Measurements from ENCODE around the gene UBE2M. TPM values are rescaled to one million over a fixed set of nuclear protein-coding genes. Genes with fewer than 3 reads are reported as not detected.
"Not testable (repeated sequence)": the region's sequence is repeated elsewhere in the genome, so short reads cannot be mapped to it uniquely, and the experiment has no call there.

UBE2M gene
- total and polyA plus RNA-seq, 2 experiments from 2014 or later = 8.7 to 60.3 TPM

- no peak for DNase-seq
- H3K79me2 ChIP-seq (ENCODE audit: insufficient read depth) = peaks cover 10% of the 10 kb centered on the region
- H3K36me3 ChIP-seq (ENCODE audit: low read depth) = no peaks in the 10 kb centered on the region
- no peaks in the 10 kb centered on the region for H3K27me3 ChIP-seq (replicated peaks; ENCODE audit: insufficient read depth)
- no peaks in the 10 kb centered on the region for H3K9me3 ChIP-seq (ENCODE audit: low read depth)
- no peak overlapping the region for H3K4me2 ChIP-seq (ENCODE audit: unreplicated experiment)
- TF ChIP-seq EZH2phosphoT487 (IDR thresholded peaks at IDR 0.05; ENCODE audit: insufficient read depth, low read depth) (no peak), EZH2 (IDR thresholded peaks at IDR 0.05; ENCODE audit: insufficient read depth, poor library complexity, severe bottlenecking) (no peak)
- H2AFZ ChIP-seq = no peak overlapping the region
- 84 to 86% methylated on average over 8 of the region's 8 CpGs for WGBS, 2 experiments (ENCODE audit: low coverage in 1 of 2, low lambda C conversion rate in 2 of 2, missing lambda C conversion rate in 2 of 2)
- H3K27ac ChIP-seq = no peak overlapping the region
- H3F3A ChIP-seq (ENCODE audit: insufficient read depth) = no peaks in the 10 kb centered on the region
- H4K20me1 ChIP-seq (ENCODE audit: insufficient read depth) = no peaks in the 10 kb centered on the region
- no peaks in the 10 kb centered on the region for H3K4me1 ChIP-seq (ENCODE audit: insufficient read depth)
- in situ Hi-C loops (cut with MboI) = no loop called here
- H3K9me2 ChIP-seq (ENCODE audit: insufficient read depth) = no peaks in the 10 kb centered on the region
- H3K4me3 ChIP-seq = no peak overlapping the region
- H3K9ac ChIP-seq = no peak overlapping the region
These were observed 48.1 kb downstream of the UBE2M start for GRCh38 chr19:58510084-58510862.

GRCh38 chr19:58509731-58510083 is 48.7 kb downstream of the UBE2M start:
- no peak overlapping the region for H3K27ac ChIP-seq
- H3K4me2 ChIP-seq (ENCODE audit: unreplicated experiment) = no peak overlapping the region
- no peaks in the 10 kb centered on the region for H3K4me1 ChIP-seq (ENCODE audit: insufficient read depth)
- WGBS, 2 experiments (ENCODE audit: low coverage in 1 of 2, low lambda C conversion rate in 2 of 2, missing lambda C conversion rate in 2 of 2) = 85% methylated on average over 11 of the region's 11 CpGs
- H3K9me3 ChIP-seq (ENCODE audit: low read depth) = no peaks in the 10 kb centered on the region
- H3K36me3 ChIP-seq (ENCODE audit: low read depth) = no peaks in the 10 kb centered on the region
- TF ChIP-seq EZH2 (IDR thresholded peaks at IDR 0.05; ENCODE audit: insufficient read depth, poor library complexity, severe bottlenecking) (no peak), EZH2phosphoT487 (IDR thresholded peaks at IDR 0.05; ENCODE audit: insufficient read depth, low read depth) (no peak)
- no peaks in the 10 kb centered on the region for H3K9me2 ChIP-seq (ENCODE audit: insufficient read depth)
- peaks cover 4% of the 10 kb centered on the region for H3K79me2 ChIP-seq (ENCODE audit: insufficient read depth)
- in situ Hi-C loops (cut with MboI) = no loop called here
- no peak overlapping the region for H2AFZ ChIP-seq
- no peak for DNase-seq
- no peaks in the 10 kb centered on the region for H4K20me1 ChIP-seq (ENCODE audit: insufficient read depth)
- H3K27me3 ChIP-seq (replicated peaks; ENCODE audit: insufficient read depth) = no peaks in the 10 kb centered on the region
- H3F3A ChIP-seq (ENCODE audit: insufficient read depth) = no peaks in the 10 kb centered on the region
- no peak overlapping the region for H3K9ac ChIP-seq
- H3K4me3 ChIP-seq = no peak overlapping the region

GRCh38 chr19:58507602-58508223 is 50.7 kb downstream of the UBE2M start:
- DNase-seq; H3K9me3 ChIP-seq (ENCODE audit: low read depth); H3K4me2 ChIP-seq (ENCODE audit: unreplicated experiment); H3K79me2 ChIP-seq (ENCODE audit: insufficient read depth); H3K9ac ChIP-seq; in situ Hi-C loops (cut with MboI); H3K4me3 ChIP-seq; H4K20me1 ChIP-seq (ENCODE audit: insufficient read depth); H3K36me3 ChIP-seq (ENCODE audit: low read depth); H3K27ac ChIP-seq; H3K27me3 ChIP-seq (replicated peaks; ENCODE audit: insufficient read depth); H2AFZ ChIP-seq; H3K4me1 ChIP-seq (ENCODE audit: insufficient read depth); H3F3A ChIP-seq (ENCODE audit: insufficient read depth); H3K9me2 ChIP-seq (ENCODE audit: insufficient read depth): not testable (repeated sequence)
- WGBS, 2 experiments (ENCODE audit: low coverage in 1 of 2, low lambda C conversion rate in 2 of 2, missing lambda C conversion rate in 2 of 2) = 69 to 72% methylated on average over 8 of the region's 8 CpGs

Small RNA genes within 50 kb of the gene (microRNA-seq; reads per million reads assigned to microRNA genes)
- not detected for gene MIR6807 (ENCODE audit: borderline number of aligned reads)

Small RNA genes within 50 kb of the gene (small RNA-seq; reads per million reads assigned to genes)
- gene MIR6807 (ENCODE audit: low read depth, low replicate concordance) (not detected), gene RN7SL525P (ENCODE audit: low read depth, low replicate concordance) (not detected)

Other genes starting within 250 kb of the UBE2M start
- gene ZSCAN22, start 231.6 kb downstream of the UBE2M start, total RNA-seq (2014; rRNA removed; shearing (Covaris generic)) = 1.8 and 3.4 TPM in 2 replicates
- gene ZSCAN22, start 231.6 kb downstream of the UBE2M start, polyA plus RNA-seq (2016; fragmentation: Nextera tagmentation; extraction: Ambion mirVana) = 1.5 and 2.1 TPM in 2 replicates
- 22.0 and 63.7 TPM in 2 replicates for gene A1BG, start 205.1 kb downstream of the UBE2M start, total RNA-seq (2014; rRNA removed; shearing (Covaris generic))
- 31.3 and 34.3 TPM in 2 replicates for gene A1BG, start 205.1 kb downstream of the UBE2M start, polyA plus RNA-seq (2016; fragmentation: Nextera tagmentation; extraction: Ambion mirVana)
- 0.38 and 0.97 TPM in 2 replicates for gene ZNF497, start 195.9 kb downstream of the UBE2M start, total RNA-seq (2014; rRNA removed; shearing (Covaris generic))
- 0.65 and 0.72 TPM in 2 replicates for gene ZNF497, start 195.9 kb downstream of the UBE2M start, polyA plus RNA-seq (2016; fragmentation: Nextera tagmentation; extraction: Ambion mirVana)
- 2.5 and 5.3 TPM in 2 replicates for gene ZNF837, start 177.6 kb downstream of the UBE2M start, total RNA-seq (2014; rRNA removed; shearing (Covaris generic))
- gene ZNF837, start 177.6 kb downstream of the UBE2M start, polyA plus RNA-seq (2016; fragmentation: Nextera tagmentation; extraction: Ambion mirVana) = 1.4 and 2.2 TPM in 2 replicates
- 1,366 and 1,425 TPM in 2 replicates for gene RPS5, start 171.3 kb downstream of the UBE2M start, total RNA-seq (2014; rRNA removed; shearing (Covaris generic))
- 561 and 565 TPM in 2 replicates for gene RPS5, start 171.3 kb downstream of the UBE2M start, polyA plus RNA-seq (2016; fragmentation: Nextera tagmentation; extraction: Ambion mirVana)
- gene RNF225, start 163.0 kb downstream of the UBE2M start, total RNA-seq (2014; rRNA removed; shearing (Covaris generic)) = not detected in 2 replicates
- gene RNF225, start 163.0 kb downstream of the UBE2M start, polyA plus RNA-seq (2016; fragmentation: Nextera tagmentation; extraction: Ambion mirVana) = not detected in 2 replicates
- gene ZNF584, start 150.0 kb downstream of the UBE2M start, total RNA-seq (2014; rRNA removed; shearing (Covaris generic)) = 8.5 and 14.6 TPM in 2 replicates
- gene ZNF584, start 150.0 kb downstream of the UBE2M start, polyA plus RNA-seq (2016; fragmentation: Nextera tagmentation; extraction: Ambion mirVana) = 12.7 and 14.0 TPM in 2 replicates
- gene ZNF132, start 118.5 kb downstream of the UBE2M start, total RNA-seq (2014; rRNA removed; shearing (Covaris generic)) = 6.1 and 6.7 TPM in 2 replicates
- 4.5 and 5.8 TPM in 2 replicates for gene ZNF132, start 118.5 kb downstream of the UBE2M start, polyA plus RNA-seq (2016; fragmentation: Nextera tagmentation; extraction: Ambion mirVana)
- 10.5 TPM in 2 replicates for gene ZNF324B, start 107.0 kb downstream of the UBE2M start, total RNA-seq (2014; rRNA removed; shearing (Covaris generic))
- gene ZNF324B, start 107.0 kb downstream of the UBE2M start, polyA plus RNA-seq (2016; fragmentation: Nextera tagmentation; extraction: Ambion mirVana) = 2.1 and 3.0 TPM in 2 replicates
- 16.3 and 19.1 TPM in 2 replicates for gene ZNF324, start 91.5 kb downstream of the UBE2M start, total RNA-seq (2014; rRNA removed; shearing (Covaris generic))
- gene ZNF324, start 91.5 kb downstream of the UBE2M start, polyA plus RNA-seq (2016; fragmentation: Nextera tagmentation; extraction: Ambion mirVana) = 5.5 and 6.3 TPM in 2 replicates
- gene ZNF446, start 82.3 kb downstream of the UBE2M start, total RNA-seq (2014; rRNA removed; shearing (Covaris generic)) = 17.8 and 18.0 TPM in 2 replicates
- 5.8 and 6.4 TPM in 2 replicates for gene ZNF446, start 82.3 kb downstream of the UBE2M start, polyA plus RNA-seq (2016; fragmentation: Nextera tagmentation; extraction: Ambion mirVana)
- 0.63 and 3.6 TPM in 2 replicates for gene SLC27A5, start 46.6 kb downstream of the UBE2M start, total RNA-seq (2014; rRNA removed; shearing (Covaris generic))
- gene SLC27A5, start 46.6 kb downstream of the UBE2M start, polyA plus RNA-seq (2016; fragmentation: Nextera tagmentation; extraction: Ambion mirVana) = 5.1 and 6.3 TPM in 2 replicates
- 5.9 and 9.0 TPM in 2 replicates for gene ZBTB45, start 38.8 kb downstream of the UBE2M start, total RNA-seq (2014; rRNA removed; shearing (Covaris generic))
- 16.0 and 17.9 TPM in 2 replicates for gene ZBTB45, start 38.8 kb downstream of the UBE2M start, polyA plus RNA-seq (2016; fragmentation: Nextera tagmentation; extraction: Ambion mirVana)
- gene TRIM28, start 14.5 kb downstream of the UBE2M start, total RNA-seq (2014; rRNA removed; shearing (Covaris generic)) = 263 and 319 TPM in 2 replicates
- gene TRIM28, start 14.5 kb downstream of the UBE2M start, polyA plus RNA-seq (2016; fragmentation: Nextera tagmentation; extraction: Ambion mirVana) = 61.5 and 62.0 TPM in 2 replicates
- 88.6 and 89.2 TPM in 2 replicates for gene CHMP2A, start 3.5 kb downstream of the UBE2M start, total RNA-seq (2014; rRNA removed; shearing (Covaris generic))
- gene CHMP2A, start 3.5 kb downstream of the UBE2M start, polyA plus RNA-seq (2016; fragmentation: Nextera tagmentation; extraction: Ambion mirVana) = 186 and 193 TPM in 2 replicates
- gene MZF1, start 14.7 kb upstream of the UBE2M start, total RNA-seq (2014; rRNA removed; shearing (Covaris generic)) = 20.8 and 32.1 TPM in 2 replicates
- gene MZF1, start 14.7 kb upstream of the UBE2M start, polyA plus RNA-seq (2016; fragmentation: Nextera tagmentation; extraction: Ambion mirVana) = 6.7 and 9.0 TPM in 2 replicates

All from GM23248 (cell line).